Cortex of kidney (tissue), 1 donor: ENCODE results near the gene CCDC142.

Source experiments
- DNase-seq: peaks from one replicate; lab custom pipeline; 2025; lab: John Stamatoyannopoulos, UW

Gene CCDC142

GRCh38 chr2:74482801-74483674 is at the start of gene CCDC142, which contains the start of gene TTC31:
TSS of gene CCDC142 (minus strand) at chr2:74482998. CDS start at chr2:74482837, 161 bp downstream.
TSS of gene TTC31 (plus strand) at chr2:74483081. CDS start at chr2:74483096, 15 bp downstream.
- DNase-seq, result no peak

GRCh38 chr2:74532222-74532621 is 49.4 kb upstream of the CCDC142 start:
- DNase-seq, result no peak

GRCh38 chr2:74531666-74532065 is 48.9 kb upstream of the CCDC142 start:
- DNase-seq, result no peak

GRCh38 chr2:74530239-74531187 is 47.7 kb upstream of the CCDC142 start:
- DNase-seq, result no peak

- DNase-seq, result peak; percentile 36
Measured at GRCh38 chr2:74529357-74530238, 46.8 kb upstream of the CCDC142 start, which contains the start of the genes AUP1 and HTRA2. TSS of gene AUP1 (minus strand) at chr2:74529706. CDS start at chr2:74529629, 77 bp downstream. TSS of gene HTRA2 (plus strand) at chr2:74529933. CDS start at chr2:74530007, 74 bp downstream.

GRCh38 chr2:74528600-74529356 is 46.0 kb upstream of the CCDC142 start:
- no peak for DNase-seq

GRCh38 chr2:74527741-74528140 is 44.9 kb upstream of the CCDC142 start:
- no peak for DNase-seq

GRCh38 chr2:74526649-74527230 is 43.9 kb upstream of the CCDC142 start:
- no peak for DNase-seq

- no peak for DNase-seq
Measured at GRCh38 chr2:74525717-74526648, 43.2 kb upstream of the CCDC142 start, which contains the start of gene DQX1. TSS of gene DQX1 (minus strand) at chr2:74526231. CDS start at chr2:74525729, 502 bp downstream.

- no peak for DNase-seq
Measured at GRCh38 chr2:74524955-74525716, 42.3 kb upstream of the CCDC142 start.

- DNase-seq, result no peak
Measured at GRCh38 chr2:74524005-74524404, 41.2 kb upstream of the CCDC142 start.

- no peak for DNase-seq
Measured at GRCh38 chr2:74522516-74522915, 39.7 kb upstream of the CCDC142 start.

GRCh38 chr2:74516650-74517049 is 33.9 kb upstream of the CCDC142 start:
- no peak for DNase-seq

- DNase-seq, result no peak
Measured at GRCh38 chr2:74515981-74516633, 33.3 kb upstream of the CCDC142 start.

GRCh38 chr2:74515271-74515980 is 32.6 kb upstream of the CCDC142 start:
- DNase-seq, result no peak

- no peak for DNase-seq
Measured at GRCh38 chr2:74514368-74515270, 31.8 kb upstream of the CCDC142 start, which contains the start of gene TLX2. TSS of gene TLX2 (plus strand) at chr2:74514450. CDS start at chr2:74514807, 357 bp downstream.
